Memory B cell (primary cell): ENCODE results near the gene DENND4C.
"Not testable (repeated sequence)": the region's sequence is repeated elsewhere in the genome, so short reads cannot be mapped to it uniquely, and the experiment has no call there.

Experiments used
- ATAC-seq: fragments of 150-1000 bp; cut with Tn5 transposase; 2 replicates; pipeline ENCODE4 v1.10.0; 2021; ENCODE audit warnings: low read depth, mild to moderate bottlenecking, moderate library complexity
- DNase-seq, 2 donors: peaks; one replicate each; pipeline ENCODE4 v3.0.0; 2022; ENCODE audit warnings: low spot score in 2 of 2
- H3K27ac Mint-ChIP-seq: one replicate; pipeline ENCODE4 v1.8.0; 2022; ENCODE audit warnings: mild to moderate bottlenecking, moderate library complexity, mixed read lengths
- H3K27me3 Mint-ChIP-seq: one replicate; pipeline ENCODE4 v1.8.0; 2022; ENCODE audit warnings: mixed read lengths
- H3K36me3 Mint-ChIP-seq: one replicate; pipeline ENCODE4 v1.8.0; 2022; ENCODE audit warnings: mild to moderate bottlenecking, mixed read lengths
- H3K4me1 Mint-ChIP-seq: one replicate; pipeline ENCODE4 v1.8.0; 2022; ENCODE audit warnings: mixed read lengths
- H3K4me3 Mint-ChIP-seq: one replicate; pipeline ENCODE4 v1.8.0; 2022; ENCODE audit warnings: mild to moderate bottlenecking, moderate library complexity, mixed read lengths
- H3K9me3 Mint-ChIP-seq: one replicate; pipeline ENCODE4 v1.8.0; 2022; ENCODE audit warnings: mixed read lengths

DENND4C gene

DNA sequence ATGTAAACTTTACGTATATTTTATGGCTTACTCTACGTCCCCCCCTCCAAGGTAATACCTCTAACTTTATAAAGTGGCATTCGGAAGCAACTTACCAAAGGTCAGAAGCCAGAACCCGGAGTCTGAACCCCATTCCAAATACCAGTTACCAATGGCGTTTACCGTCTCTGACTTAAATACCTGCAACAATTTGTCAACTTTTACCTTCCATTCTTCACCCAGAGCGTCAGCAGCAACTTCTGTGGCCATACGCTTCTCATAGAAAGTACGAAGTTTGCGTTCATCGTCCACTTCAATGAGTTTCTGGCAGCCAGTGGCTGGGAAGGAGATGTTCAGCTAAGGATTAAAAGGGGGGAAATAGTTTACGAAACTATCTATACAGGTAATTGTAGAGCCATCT lies 148.8 kb downstream of the DENND4C start:
- peaks cover 2% of the 10 kb centered on the region for H3K9me3 Mint-ChIP-seq
- peaks cover 29% of the 10 kb centered on the region for H3K36me3 Mint-ChIP-seq
- no peaks in the 10 kb centered on the region for H3K27me3 Mint-ChIP-seq
- H3K27ac Mint-ChIP-seq = peak overlapping the region; percentile 98
- peak overlapping the region; percentile 97 for H3K4me3 Mint-ChIP-seq
- ATAC-seq = no peak
- H3K4me1 Mint-ChIP-seq = peaks cover 33% of the 10 kb centered on the region
- peak; percentile 2 to 12 for DNase-seq

GRCh38 chr9:19379697-19380046 lies 149.2 kb downstream of the DENND4C start:
- ATAC-seq = peak; percentile 33
- Mint-ChIP-seq H3K27ac (peak overlapping the region; percentile 98), H3K4me1 (peaks cover 33% of the 10 kb centered on the region), H3K36me3 (peaks cover 29% of the 10 kb centered on the region), H3K4me3 (peak overlapping the region; percentile 97), H3K27me3 (no peaks in the 10 kb centered on the region), H3K9me3 (peaks cover 2% of the 10 kb centered on the region)
- DNase-seq = no peak

DNA sequence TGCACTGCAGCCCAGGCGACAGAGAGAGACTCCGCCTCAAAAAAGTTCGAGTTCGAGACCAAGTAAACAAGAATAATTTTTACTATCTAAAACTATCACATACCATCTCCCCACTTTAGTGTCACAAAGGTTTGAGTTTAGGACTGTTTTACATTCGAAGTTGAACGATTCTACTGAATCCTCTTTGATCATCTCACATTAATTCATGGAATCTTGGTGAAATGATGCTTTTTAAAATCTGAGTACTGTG lies 150.3 kb downstream of the DENND4C start:
- H3K4me1 Mint-ChIP-seq = peaks cover 33% of the 10 kb centered on the region
- ATAC-seq (no peak), DNase-seq (no peak)
- peak overlapping the region; percentile 97 for H3K4me3 Mint-ChIP-seq
- peaks cover 24% of the 10 kb centered on the region for H3K36me3 Mint-ChIP-seq
- H3K9me3 Mint-ChIP-seq = peaks cover 2% of the 10 kb centered on the region
- H3K27me3 Mint-ChIP-seq = no peaks in the 10 kb centered on the region
- H3K27ac Mint-ChIP-seq = peak overlapping the region; percentile 98

DNA sequence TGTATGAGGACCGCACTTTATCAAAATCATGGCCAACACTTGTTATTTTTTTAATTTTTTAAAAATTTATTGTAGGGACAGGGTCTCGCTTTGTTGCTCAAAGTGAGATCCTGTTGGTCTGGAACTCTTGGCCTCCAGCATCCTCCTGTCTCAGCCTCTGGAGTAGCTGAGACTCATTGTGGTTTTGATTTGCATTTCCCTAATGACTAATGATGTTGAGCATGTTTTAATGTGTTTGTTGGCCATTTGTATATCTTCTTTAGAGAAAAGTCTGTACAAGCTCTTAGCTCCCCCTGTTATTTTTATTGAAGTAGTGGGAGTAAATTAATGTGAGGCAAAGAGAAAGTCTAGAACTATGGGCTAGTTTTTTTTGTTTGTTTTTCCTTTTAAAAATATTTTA lies 151.2 kb downstream of the DENND4C start:
- H3K36me3 Mint-ChIP-seq = peaks cover 18% of the 10 kb centered on the region
- H3K27ac Mint-ChIP-seq = no peak overlapping the region
- H3K9me3 Mint-ChIP-seq = peaks cover 2% of the 10 kb centered on the region
- ATAC-seq (no peak), DNase-seq (no peak)
- no peak overlapping the region for H3K4me3 Mint-ChIP-seq
- H3K4me1 Mint-ChIP-seq = peaks cover 31% of the 10 kb centered on the region
- no peaks in the 10 kb centered on the region for H3K27me3 Mint-ChIP-seq

DNA sequence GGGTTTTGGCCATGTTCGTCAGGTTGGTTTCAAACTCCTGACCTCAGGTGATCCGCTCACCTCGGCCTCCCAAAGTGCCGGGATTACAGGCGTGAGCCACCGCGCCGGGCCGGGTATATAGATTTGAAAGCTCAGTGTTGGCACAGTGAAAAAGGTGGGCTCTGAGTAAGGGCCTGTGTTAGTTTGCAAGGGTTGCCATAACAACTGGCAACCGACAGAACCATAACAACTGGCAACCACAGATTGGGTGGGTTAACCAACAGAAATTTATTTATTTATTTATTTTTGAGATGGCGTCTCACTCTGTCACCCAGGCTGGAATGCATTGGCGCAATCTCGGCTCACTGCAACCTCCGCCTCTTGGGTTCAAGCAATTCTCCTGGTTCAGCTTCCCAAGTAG lies 154.7 kb downstream of the DENND4C start:
- not testable (repeated sequence) for H3K4me1 Mint-ChIP-seq, H3K9me3 Mint-ChIP-seq, H3K27me3 Mint-ChIP-seq, H3K36me3 Mint-ChIP-seq, H3K4me3 Mint-ChIP-seq, ATAC-seq, H3K27ac Mint-ChIP-seq, DNase-seq

DNA sequence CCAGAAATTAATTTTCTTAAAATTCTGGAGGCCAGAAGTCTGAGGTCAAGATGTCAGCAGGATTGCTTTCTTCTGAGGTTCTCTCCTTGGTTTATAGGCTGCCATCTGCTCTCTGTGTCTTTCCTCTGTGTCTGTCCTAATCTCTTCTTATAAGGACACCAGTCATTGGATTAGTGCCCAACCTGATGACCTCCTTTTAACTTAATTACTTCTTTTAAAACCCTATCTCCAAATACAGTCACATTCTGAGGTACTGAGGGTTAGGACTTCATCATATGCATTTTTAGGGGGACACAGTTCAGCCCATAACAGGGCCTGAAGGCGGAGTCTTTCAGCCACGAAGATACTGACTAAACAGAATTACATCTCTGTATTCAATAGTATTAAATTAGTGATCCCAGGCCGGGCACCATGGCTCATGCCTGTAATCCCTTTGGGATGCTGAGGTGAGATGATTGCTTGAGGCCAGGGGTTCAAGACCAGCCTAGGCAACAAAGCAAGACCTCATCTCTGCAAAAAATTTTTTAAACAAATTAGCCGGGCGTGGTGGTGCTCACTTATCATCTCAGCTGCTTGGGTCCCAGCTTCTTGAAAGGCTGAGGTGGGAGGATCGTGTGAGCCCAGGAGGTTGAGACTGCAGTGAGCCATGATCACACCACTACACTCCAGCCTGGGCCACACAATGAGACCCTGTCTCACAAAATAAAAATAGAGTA lies 155.5 kb downstream of the DENND4C start:
- peaks cover 3% of the 10 kb centered on the region for H3K27me3 Mint-ChIP-seq
- H3K36me3 Mint-ChIP-seq = peaks cover 2% of the 10 kb centered on the region
- H3K4me1 Mint-ChIP-seq = peaks cover 3% of the 10 kb centered on the region
- no peak overlapping the region for H3K27ac Mint-ChIP-seq
- ATAC-seq (no peak), DNase-seq (no peak)
- peaks cover 2% of the 10 kb centered on the region for H3K9me3 Mint-ChIP-seq
- H3K4me3 Mint-ChIP-seq = no peak overlapping the region

DNA sequence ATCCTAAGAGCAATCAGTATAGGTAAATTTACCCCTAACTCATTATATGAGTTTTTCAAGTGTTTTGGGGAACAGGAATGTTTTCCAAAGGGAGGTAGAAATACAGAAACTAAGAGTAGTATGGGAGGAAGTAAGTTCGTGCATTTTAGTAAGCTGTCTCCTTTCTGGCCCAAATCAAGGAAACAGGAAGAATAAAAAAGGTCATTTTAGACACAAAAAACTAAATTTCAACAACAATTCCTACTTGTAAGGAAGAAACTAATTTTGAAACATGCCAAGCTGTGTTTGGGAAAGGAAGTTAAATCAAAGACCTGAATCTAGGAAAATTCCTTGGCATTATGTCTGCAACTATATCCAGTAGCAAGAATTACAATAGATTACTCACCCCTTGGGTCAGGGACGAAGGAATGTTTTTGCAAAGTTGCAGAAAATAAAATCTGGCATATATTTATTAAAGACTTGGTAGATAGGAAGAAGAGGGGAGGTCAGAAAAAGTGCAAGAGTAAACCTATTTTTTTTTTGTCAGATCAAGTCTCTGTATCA lies 156.1 kb downstream of the DENND4C start:
- Mint-ChIP-seq H3K27ac (no peak overlapping the region), H3K9me3 (no peaks in the 10 kb centered on the region)

DNA sequence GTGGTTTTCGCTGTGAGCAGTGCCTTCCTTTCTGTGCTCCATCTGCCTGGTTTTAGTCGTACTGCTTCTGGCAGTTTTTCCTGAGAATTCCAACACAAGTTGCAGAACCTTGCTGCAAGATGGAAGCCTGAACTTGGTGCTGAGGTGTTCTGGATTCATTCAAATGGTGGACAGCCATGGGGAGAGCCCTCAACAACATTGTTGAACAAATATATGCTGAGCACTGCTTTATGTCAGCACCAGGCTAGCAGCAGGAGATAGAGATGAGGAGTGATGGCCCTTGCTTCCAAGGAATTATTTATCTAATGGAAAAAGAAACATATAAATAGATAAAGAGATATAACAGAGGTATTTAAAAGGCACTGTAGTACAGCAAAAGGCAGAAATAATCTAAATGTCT lies 156.8 kb downstream of the DENND4C start:
- ATAC-seq (no peak), DNase-seq (no peak)
- peaks cover 3% of the 10 kb centered on the region for H3K27me3 Mint-ChIP-seq
- H3K9me3 Mint-ChIP-seq = no peaks in the 10 kb centered on the region
- H3K36me3 Mint-ChIP-seq = peaks cover 2% of the 10 kb centered on the region
- H3K4me3 Mint-ChIP-seq = no peak overlapping the region
- no peaks in the 10 kb centered on the region for H3K4me1 Mint-ChIP-seq
- H3K27ac Mint-ChIP-seq = no peak overlapping the region

More for the DNA sequence above, 156.1 kb downstream of the DENND4C start:
- DNase-seq (no peak), ATAC-seq (no peak)
- Mint-ChIP-seq H3K36me3 (peaks cover 2% of the 10 kb centered on the region), H3K4me3 (no peak overlapping the region), H3K4me1 (no peaks in the 10 kb centered on the region), H3K27me3 (peaks cover 3% of the 10 kb centered on the region)

DNA sequence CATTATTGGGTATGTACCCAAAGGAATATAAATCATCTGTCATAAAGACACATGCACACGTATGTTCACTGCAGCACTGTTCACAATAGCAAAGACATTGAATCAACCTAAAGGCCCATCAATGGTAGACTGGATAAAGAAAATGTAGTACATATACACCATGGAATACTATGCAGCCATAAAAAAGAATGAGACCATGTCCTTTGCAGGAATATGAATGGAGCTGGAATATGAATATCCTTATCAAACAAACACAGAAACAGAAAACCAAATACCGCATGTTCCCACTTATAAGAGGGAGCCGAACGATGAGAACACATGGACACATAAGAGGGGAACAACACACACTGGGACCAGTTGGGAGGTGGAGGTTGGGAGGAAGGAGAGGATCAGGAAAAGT lies 159.0 kb downstream of the DENND4C start:
- H3K9me3 Mint-ChIP-seq, H3K27ac Mint-ChIP-seq, H3K36me3 Mint-ChIP-seq, H3K27me3 Mint-ChIP-seq, ATAC-seq, H3K4me1 Mint-ChIP-seq, DNase-seq, H3K4me3 Mint-ChIP-seq: not testable (repeated sequence)

- Mint-ChIP-seq H3K9me3 (peaks cover 2% of the 10 kb centered on the region), H3K4me1 (peaks cover 3% of the 10 kb centered on the region), H3K27ac (no peak overlapping the region), H3K27me3 (no peaks in the 10 kb centered on the region), H3K36me3 (no peaks in the 10 kb centered on the region), H3K4me3 (no peak overlapping the region)
- no peak for ATAC-seq
- DNase-seq = no peak
These were observed 167.4 kb downstream of the DENND4C start for GRCh38 chr9:19397845-19398244.

GRCh38 chr9:19403231-19403630 lies 172.7 kb downstream of the DENND4C start:
- not testable (repeated sequence) for H3K9me3 Mint-ChIP-seq, H3K4me3 Mint-ChIP-seq, H3K36me3 Mint-ChIP-seq, H3K4me1 Mint-ChIP-seq, ATAC-seq, H3K27me3 Mint-ChIP-seq, DNase-seq, H3K27ac Mint-ChIP-seq

DNA sequence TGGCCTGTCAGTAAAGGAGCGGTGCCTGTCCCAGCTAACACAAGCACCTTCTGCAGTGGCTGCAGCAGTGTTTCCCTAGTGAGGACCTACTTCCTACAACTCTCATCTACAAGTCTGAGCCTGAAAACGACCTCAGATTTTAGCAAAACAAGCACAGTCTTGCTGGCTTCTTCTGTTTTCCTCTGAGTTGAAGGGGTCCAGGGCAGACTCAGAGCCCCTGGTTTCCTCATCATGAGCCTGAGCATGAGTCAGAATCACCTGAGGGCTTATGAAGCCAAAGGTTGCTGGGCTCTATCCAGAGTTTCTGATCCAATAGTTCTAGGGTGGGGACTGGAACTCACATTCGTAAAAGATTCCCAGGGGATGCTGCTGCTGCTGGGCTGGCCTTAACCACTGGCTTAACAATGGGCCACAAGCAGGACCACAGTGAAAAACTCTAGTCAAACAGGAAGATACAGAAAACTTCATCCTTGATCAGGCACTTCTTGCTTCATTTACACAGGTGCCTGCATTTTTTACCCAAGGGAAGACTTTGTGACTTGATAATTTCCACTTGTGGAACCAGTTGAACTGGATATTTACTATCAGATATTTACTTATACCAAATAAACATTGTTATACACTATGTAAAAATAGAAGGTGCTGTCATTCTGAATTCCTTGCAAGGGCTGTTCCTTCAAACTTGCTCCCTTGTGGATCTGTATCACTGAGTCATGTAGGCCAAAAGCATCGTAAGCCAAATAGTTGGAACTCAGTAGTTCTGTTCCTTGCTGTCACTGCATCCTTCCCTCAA lies 174.0 kb downstream of the DENND4C start:
- Mint-ChIP-seq H3K36me3 (no peaks in the 10 kb centered on the region), H3K9me3 (peaks cover 2% of the 10 kb centered on the region), H3K27me3 (no peaks in the 10 kb centered on the region), H3K4me1 (peaks cover 6% of the 10 kb centered on the region), H3K27ac (no peak overlapping the region), H3K4me3 (no peak overlapping the region)
- ATAC-seq = no peak
- DNase-seq = no peak

DNA sequence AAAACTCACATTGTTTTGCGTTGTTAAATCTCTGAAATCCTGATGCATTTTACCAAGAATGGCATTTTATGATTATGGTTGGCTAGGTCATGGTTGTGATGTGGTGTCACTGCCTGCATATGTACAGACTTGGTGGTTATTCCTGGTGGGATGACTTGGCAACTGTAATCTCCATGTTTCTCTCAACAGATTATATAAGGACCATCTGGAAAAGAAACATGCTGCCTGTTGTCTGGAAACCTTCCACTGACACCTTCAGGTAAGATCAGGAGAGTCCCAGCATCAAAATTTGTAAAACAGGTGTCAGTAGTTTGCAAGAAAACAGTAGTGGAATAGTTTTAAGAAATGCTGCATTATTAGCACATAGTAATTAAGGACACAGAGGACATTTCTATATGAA lies 175.3 kb downstream of the DENND4C start:
- peaks cover 2% of the 10 kb centered on the region for H3K9me3 Mint-ChIP-seq
- no peaks in the 10 kb centered on the region for H3K36me3 Mint-ChIP-seq
- no peak overlapping the region for H3K27ac Mint-ChIP-seq

DNA sequence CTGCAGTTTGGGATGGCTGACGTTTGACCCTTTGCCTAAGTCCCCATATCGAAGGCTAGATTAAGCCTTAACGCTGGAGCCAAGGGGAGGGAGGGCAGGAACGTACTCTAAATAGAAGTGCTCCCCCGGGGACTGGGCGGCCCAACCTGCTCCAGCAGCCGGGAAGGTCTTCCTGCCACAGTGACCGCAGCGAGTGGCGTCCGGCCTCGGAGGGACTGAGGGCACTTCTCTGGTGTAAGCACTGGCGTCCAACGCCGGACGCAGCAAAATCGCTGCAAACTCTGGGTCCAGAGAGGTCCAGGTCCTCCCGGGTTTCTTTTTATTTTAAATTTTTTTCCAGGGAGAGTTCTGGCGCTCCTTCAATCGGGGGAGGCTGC lies 177.8 kb downstream of the DENND4C start:
- peak overlapping the region; percentile 97 for H3K4me3 Mint-ChIP-seq
- peak overlapping the region; percentile 38 for H3K27ac Mint-ChIP-seq
- no peak for ATAC-seq

More for the DNA sequence above, 175.3 kb downstream of the DENND4C start:
- no peak overlapping the region for H3K4me3 Mint-ChIP-seq
- ATAC-seq (no peak), DNase-seq (no peak)
- no peaks in the 10 kb centered on the region for H3K27me3 Mint-ChIP-seq
- H3K4me1 Mint-ChIP-seq = peaks cover 9% of the 10 kb centered on the region

More for the DNA sequence above, 177.8 kb downstream of the DENND4C start:
- Mint-ChIP-seq H3K9me3 (no peaks in the 10 kb centered on the region), H3K27me3 (no peaks in the 10 kb centered on the region), H3K36me3 (peaks cover 5% of the 10 kb centered on the region), H3K4me1 (peaks cover 9% of the 10 kb centered on the region)
- no peak for DNase-seq
